Naive thymus-derived CD4-positive, alpha-beta T cell (primary cell): ENCODE data around the gene HAO1. TPM values are rescaled to one million over a fixed set of nuclear protein-coding genes. Genes with fewer than 3 reads are reported as not detected.

Source experiments
- ATAC-seq: fragments of 150-1000 bp; cut with Tn5 transposase; 2 replicates; pipeline ENCODE4 v1.10.0; 2021; ENCODE audit warnings: mild to moderate bottlenecking, moderate library complexity
- CTCF ChIA-PET: fragments of 350-600 bp; sonication (Branson Sonifier 250); formaldehyde crosslinking; loops from one replicate; lab custom pipeline; 2021; ENCODE audit warnings: antibody characterized with exemption; lab: Charles Lee
- POLR2A ChIA-PET: fragments of 350-600 bp; sonication (Branson Sonifier 250); formaldehyde crosslinking; loops from one replicate; lab custom pipeline; 2021; ENCODE audit warnings: antibody characterized with exemption, inconsistent platforms; lab: Charles Lee
- DNase-seq, 9 donors: peaks; one replicate each; pipeline versions ENCODE4 v3.0.0 to v3.0.0-alpha.2; 2020 to 2022; ENCODE audit warnings: mixed read lengths in 1 of 9
- H3K27ac ChIP-seq: one replicate; pipeline ENCODE4 v1.7.0; 2013; ENCODE audit warnings: mild to moderate bottlenecking, low read depth, low read length, moderate library complexity
- H3K27me3 ChIP-seq, 2 donors: one replicate each; pipeline ENCODE4 v1.7.0; 2013; ENCODE audit warnings: low read length in 2 of 2, mild to moderate bottlenecking in 2 of 2, moderate library complexity in 2 of 2; ENCODE audit not compliant: control insufficient read depth in 2 of 2, insufficient read depth in 2 of 2
- H3K36me3 ChIP-seq, 3 experiments: 1 replicate in 2 of 3; 2 replicates in 1 of 3; pipeline ENCODE4 v1.7.0; 2013; ENCODE audit warnings: low read length in 3 of 3, mild to moderate bottlenecking in 3 of 3, moderate library complexity in 1 of 3; ENCODE audit not compliant: insufficient read depth in 3 of 3, control insufficient read depth in 2 of 3
- H3K4me1 ChIP-seq, 2 donors: one replicate each; pipeline ENCODE4 v1.7.0; 2013; ENCODE audit warnings: low read length in 2 of 2, mild to moderate bottlenecking in 2 of 2, moderate library complexity in 1 of 2; ENCODE audit not compliant: control insufficient read depth in 2 of 2, insufficient read depth in 2 of 2
- H3K4me3 ChIP-seq: 2 replicates; pipeline ENCODE4 v1.7.0; 2013; ENCODE audit warnings: mild to moderate bottlenecking, low read length
- H3K9me3 ChIP-seq, 3 experiments: 1 replicate in 2 of 3; 2 replicates in 1 of 3; pipeline ENCODE4 v1.7.0; 2013; ENCODE audit warnings: low read length in 3 of 3; ENCODE audit not compliant: control insufficient read depth in 2 of 3
- H3K27ac Mint-ChIP-seq, 9 donors: one replicate each; pipeline ENCODE4 v1.8.0; 2020 to 2022; ENCODE audit warnings: mixed read lengths in 9 of 9, mild to moderate bottlenecking in 8 of 9, moderate library complexity in 5 of 9, inconsistent platforms in 2 of 9
- H3K27me3 Mint-ChIP-seq, 5 donors: one replicate each; pipeline ENCODE4 v1.8.0; 2021 to 2022; ENCODE audit warnings: mixed read lengths in 5 of 5, mild to moderate bottlenecking in 1 of 5
- H3K36me3 Mint-ChIP-seq, 5 donors: one replicate each; pipeline ENCODE4 v1.8.0; 2020 to 2022; ENCODE audit warnings: mixed read lengths in 5 of 5, mild to moderate bottlenecking in 3 of 5, inconsistent platforms in 1 of 5
- H3K4me1 Mint-ChIP-seq, 7 donors: one replicate each; pipeline ENCODE4 v1.8.0; 2020 to 2022; ENCODE audit warnings: mixed read lengths in 7 of 7, mild to moderate bottlenecking in 3 of 7, inconsistent platforms in 1 of 7
- H3K4me3 Mint-ChIP-seq, 10 donors: one replicate each; pipeline ENCODE4 v1.8.0; 2020 to 2022; ENCODE audit warnings: mild to moderate bottlenecking in 10 of 10, mixed read lengths in 10 of 10, moderate library complexity in 6 of 10, inconsistent platforms in 2 of 10
- H3K9me3 Mint-ChIP-seq, 11 donors: one replicate each; pipeline ENCODE4 v1.8.0; 2020 to 2022; ENCODE audit warnings: mixed read lengths in 11 of 11, mild to moderate bottlenecking in 4 of 11, inconsistent platforms in 1 of 11, moderate library complexity in 1 of 11
- intact Hi-C, 2 donors: fragments of 100-400 bp; cut with micrococcal nuclease; formaldehyde crosslinking; loops; one replicate each; pipeline ENCODE4 v1.15.1; 2023
- polyA plus RNA-seq, 2 donors: library from polyadenylated mRNA; unstranded; fragments of 300-500 nt; fragmentation: Illumina TruSeq; gene quantifications; one replicate each; pipeline ENCODE4 v1.2.3, GENCODE V29; 2021
- total RNA-seq, 6 experiments: library from RNA in 5 of 6; stranded (reverse) in 5 of 6; gene quantifications; 1 replicate in 5 of 6; 2 replicates in 1 of 6; pipeline ENCODE4 v1.2.3 and lab custom pipeline; 2021 to 2026

Gene HAO1
- total and polyA plus RNA-seq, 7 experiments from 2014 or later, result not detected

- no peaks in the 10 kb centered on the region for H3K27me3 ChIP-seq
- intact Hi-C loops, result no loop called here
- H3K27me3 Mint-ChIP-seq, result no peaks in the 10 kb centered on the region
- CTCF ChIA-PET, result no interaction called here
- peaks cover 6 to 31% (median 16%) of the 10 kb centered on the region in 5 donors for H3K36me3 Mint-ChIP-seq
- H3K27ac Mint-ChIP-seq, result no peak overlapping the region
- no peak overlapping the region for H3K4me3 ChIP-seq
- H3K9me3 Mint-ChIP-seq, result peaks cover 0 to 1% (median 0%) of the 10 kb centered on the region in 11 donors
- no peak overlapping the region for H3K27ac ChIP-seq
- H3K4me1 Mint-ChIP-seq, result peaks cover 8 to 19% (median 10%) of the 10 kb centered on the region in 7 donors
- DNase-seq (no peak), ATAC-seq (no peak)
- no peaks in the 10 kb centered on the region for H3K4me1 ChIP-seq
- H3K9me3 ChIP-seq, result no peaks in the 10 kb centered on the region
- no peak overlapping the region for H3K4me3 Mint-ChIP-seq
- peaks cover 0 to 14% (median 0%) of the 10 kb centered on the region in 3 experiments for H3K36me3 ChIP-seq
- POLR2A ChIA-PET, result no interaction called here
Measured at GRCh38 chr20:7977709-7978108, 37.5 kb upstream of the HAO1 start.

GRCh38 chr20:7975851-7976414, 35.7 kb upstream of the HAO1 start:
- peak overlapping the region in 1 of 9 donors; percentile 19 for H3K27ac Mint-ChIP-seq
- ATAC-seq, result no peak
- Histone ChIP-seq H3K4me3 (no peak overlapping the region), H3K4me1 (no peaks in the 10 kb centered on the region), H3K27ac (no peak overlapping the region), H3K9me3 (no peaks in the 10 kb centered on the region), H3K36me3 (no peaks in the 10 kb centered on the region), H3K27me3 (no peaks in the 10 kb centered on the region)
- peaks cover 0 to 6% (median under 1%) of the 10 kb centered on the region in 5 donors for H3K27me3 Mint-ChIP-seq
- H3K4me1 Mint-ChIP-seq, result peaks cover 4 to 9% (median 8%) of the 10 kb centered on the region in 7 donors
- intact Hi-C loops, result no loop called here
- no peaks in the 10 kb centered on the region for H3K9me3 Mint-ChIP-seq
- CTCF ChIA-PET, result no interaction called here
- peaks cover 0 to 21% (median 10%) of the 10 kb centered on the region in 5 donors for H3K36me3 Mint-ChIP-seq
- no peak for DNase-seq
- POLR2A ChIA-PET, result no interaction called here
- no peak overlapping the region for H3K4me3 Mint-ChIP-seq

GRCh38 chr20:7974785-7975435, 34.7 kb upstream of the HAO1 start:
- Histone ChIP-seq H3K4me1 (no peaks in the 10 kb centered on the region), H3K4me3 (no peak overlapping the region), H3K27ac (no peak overlapping the region), H3K36me3 (no peaks in the 10 kb centered on the region), H3K27me3 (no peaks in the 10 kb centered on the region), H3K9me3 (no peaks in the 10 kb centered on the region)
- H3K27ac Mint-ChIP-seq, result peak overlapping the region in 1 of 9 donors; percentile 39
- intact Hi-C loops, result no loop called here
- H3K4me1 Mint-ChIP-seq, result peaks cover 0 to 1% (median 0%) of the 10 kb centered on the region in 7 donors
- H3K27me3 Mint-ChIP-seq, result peaks cover 0 to 13% (median 8%) of the 10 kb centered on the region in 5 donors
- DNase-seq, result no peak
- H3K9me3 Mint-ChIP-seq, result no peaks in the 10 kb centered on the region
- peaks cover 0 to 13% (median 4%) of the 10 kb centered on the region in 5 donors for H3K36me3 Mint-ChIP-seq
- ChIA-PET POLR2A (no interaction called here), CTCF (no interaction called here)
- ATAC-seq, result no peak
- H3K4me3 Mint-ChIP-seq, result no peak overlapping the region

- H3K4me1 Mint-ChIP-seq, result no peaks in the 10 kb centered on the region
- ATAC-seq, result no peak
- Histone ChIP-seq H3K4me3 (no peak overlapping the region), H3K27me3 (no peaks in the 10 kb centered on the region), H3K9me3 (no peaks in the 10 kb centered on the region), H3K4me1 (no peaks in the 10 kb centered on the region), H3K36me3 (no peaks in the 10 kb centered on the region), H3K27ac (no peak overlapping the region)
- H3K27me3 Mint-ChIP-seq, result peaks cover 0 to 13% (median 9%) of the 10 kb centered on the region in 5 donors
- H3K4me3 Mint-ChIP-seq, result no peak overlapping the region
- no peak for DNase-seq
- H3K36me3 Mint-ChIP-seq, result no peaks in the 10 kb centered on the region
- H3K9me3 Mint-ChIP-seq, result no peaks in the 10 kb centered on the region
- intact Hi-C loops, result no loop called here
- ChIA-PET POLR2A (no interaction called here), CTCF (no interaction called here)
- H3K27ac Mint-ChIP-seq, result no peak overlapping the region
Measured at GRCh38 chr20:7971536-7972280, 31.4 kb upstream of the HAO1 start.

GRCh38 chr20:7967199-7967844, 27.1 kb upstream of the HAO1 start:
- Mint-ChIP-seq H3K4me3 (no peak overlapping the region), H3K27ac (no peak overlapping the region)
- CTCF ChIA-PET, result no interaction called here

GRCh38 chr20:7966176-7966575, 25.9 kb upstream of the HAO1 start:
- Mint-ChIP-seq H3K9me3 (no peaks in the 10 kb centered on the region), H3K27ac (no peak overlapping the region), H3K27me3 (peaks cover 3 to 19% (median 15%) of the 10 kb centered on the region in 5 donors), H3K4me3 (no peak overlapping the region), H3K36me3 (no peaks in the 10 kb centered on the region), H3K4me1 (no peaks in the 10 kb centered on the region)
- intact Hi-C loops, result no loop called here
- Histone ChIP-seq H3K27me3 (peaks cover 0 to 5% of the 10 kb centered on the region in 2 donors), H3K9me3 (no peaks in the 10 kb centered on the region), H3K4me3 (no peak overlapping the region), H3K36me3 (no peaks in the 10 kb centered on the region), H3K27ac (no peak overlapping the region), H3K4me1 (no peaks in the 10 kb centered on the region)
- ChIA-PET POLR2A (no interaction called here), CTCF (no interaction called here)
- ATAC-seq (no peak), DNase-seq (no peak)

More at GRCh38 chr20:7967199-7967844, 27.1 kb upstream of the HAO1 start:
- intact Hi-C loops, result no loop called here
- no peak overlapping the region for H3K27ac ChIP-seq
- no peaks in the 10 kb centered on the region for H3K9me3 ChIP-seq
- no peak for ATAC-seq
- no peak overlapping the region for H3K4me3 ChIP-seq
- POLR2A ChIA-PET, result no interaction called here
- H3K27me3 ChIP-seq, result peaks cover 0 to 5% of the 10 kb centered on the region in 2 donors
- no peak for DNase-seq
- Mint-ChIP-seq H3K9me3 (no peaks in the 10 kb centered on the region), H3K27me3 (peaks cover 8 to 20% (median 14%) of the 10 kb centered on the region in 5 donors), H3K4me1 (no peaks in the 10 kb centered on the region), H3K36me3 (no peaks in the 10 kb centered on the region)
- no peaks in the 10 kb centered on the region for H3K36me3 ChIP-seq
- H3K4me1 ChIP-seq, result no peaks in the 10 kb centered on the region
